ENCODE results near the gene RNF25.

Gene RNF25

GRCh38 chr2:218671654-218672566 is at the start of gene RNF25, which contains the start of gene STK36:
TSS of gene RNF25 (minus strand) at chr2:218672002. CDS start at chr2:218671970, 32 bp downstream.
TSS of gene STK36 (plus strand) at chr2:218672086. CDS start at chr2:218672830, 744 bp downstream.
- DNase-seq = peak; percentile 92

- DNase-seq = no peak
These were observed 49.7 kb upstream of the RNF25 start for GRCh38 chr2:218721488-218721887.

- DNase-seq = no peak
These were observed 48.5 kb upstream of the RNF25 start for GRCh38 chr2:218720048-218721041.

- no peak for DNase-seq
These were observed 47.7 kb upstream of the RNF25 start for GRCh38 chr2:218719457-218719856.

GRCh38 chr2:218718058-218718457 is 46.3 kb upstream of the RNF25 start:
- no peak for DNase-seq

- no peak for DNase-seq
These were observed 45.5 kb upstream of the RNF25 start for GRCh38 chr2:218717262-218717661.

- DNase-seq = no peak
These were observed 44.3 kb upstream of the RNF25 start for GRCh38 chr2:218716070-218716469.

- DNase-seq = peak; percentile 15
These were observed 42.1 kb upstream of the RNF25 start for GRCh38 chr2:218713922-218714321.

- no peak for DNase-seq
These were observed 39.7 kb upstream of the RNF25 start for GRCh38 chr2:218711550-218711929.

- peak; percentile 99 for DNase-seq
These were observed 39.1 kb upstream of the RNF25 start, which contains the start of gene TTLL4 for GRCh38 chr2:218710687-218711549. TSS of gene TTLL4 (plus strand) at chr2:218710835. CDS start at chr2:218737677, 26,842 bp downstream.

GRCh38 chr2:218710334-218710686 is 38.5 kb upstream of the RNF25 start:
- DNase-seq = no peak

GRCh38 chr2:218709908-218710307 is 38.1 kb upstream of the RNF25 start:
- DNase-seq = no peak

- peak; percentile 74 for DNase-seq
These were observed 36.3 kb upstream of the RNF25 start for GRCh38 chr2:218708086-218708485.

- DNase-seq = no peak
These were observed 31.5 kb upstream of the RNF25 start for GRCh38 chr2:218703341-218703740.

- no peak for DNase-seq
These were observed 30.0 kb upstream of the RNF25 start for GRCh38 chr2:218701806-218702205.

GRCh38 chr2:218698885-218699284 is 27.1 kb upstream of the RNF25 start:
- DNase-seq = no peak

- no peak for DNase-seq
These were observed 22.8 kb upstream of the RNF25 start for GRCh38 chr2:218694405-218695145.

- no peak for DNase-seq
These were observed 19.4 kb upstream of the RNF25 start for GRCh38 chr2:218691234-218691633.

GRCh38 chr2:218687400-218688060 is 15.7 kb upstream of the RNF25 start:
- DNase-seq = peak; percentile 47

- DNase-seq = no peak
These were observed 8.3 kb upstream of the RNF25 start for GRCh38 chr2:218680061-218680460.

- DNase-seq = no peak
These were observed 7.3 kb upstream of the RNF25 start for GRCh38 chr2:218679119-218679518.

All from activated CD4-positive, alpha-beta T cell treated with anti-CD3 and anti-CD28 coated beads, Interleukin-10, Interleukin-2, amounts not matched to agents 100 ng/mL and 50 ng/mL, durations not matched to agents 16 hours and 8 hours (primary cell).